Sigmoid colon (tissue), 4 donors: ENCODE data around the gene ACAT2.

Source experiments
- CTCF ChIP-seq, 4 experiments: fragments of 450-650 bp in 3 of 4; fragments of 200-600 bp in 1 of 4; IDR thresholded peaks; one replicate each; pipeline ENCODE4 v1.5.1; 2016 to 2019; ENCODE audit warnings: antibody characterized with exemption in 4 of 4, mild to moderate bottlenecking in 3 of 4, moderate library complexity in 2 of 4
- EP300 ChIP-seq, 4 donors: sonication (generic); formaldehyde crosslinking; IDR thresholded peaks; one replicate each; pipeline ENCODE4 v1.6.1; 2017; ENCODE audit warnings: antibody characterized with exemption in 4 of 4
- POLR2A ChIP-seq, 2 donors: fragments of 450-650 bp; IDR thresholded peaks; one replicate each; pipeline ENCODE4 v1.6.1; 2016; ENCODE audit warnings: antibody characterized with exemption in 2 of 2, mild to moderate bottlenecking in 2 of 2, moderate library complexity in 2 of 2
- POLR2AphosphoS5 ChIP-seq, 4 donors: sonication (generic); formaldehyde crosslinking; IDR thresholded peaks; one replicate each; pipeline ENCODE4 v1.6.1; 2017; ENCODE audit warnings: antibody characterized with exemption in 4 of 4

- no peak for TF ChIP-seq CTCF (IDR thresholded peaks at IDR 0.05)
- TF ChIP-seq POLR2A (IDR thresholded peaks at IDR 0.05), result no peak
- no peak for TF ChIP-seq POLR2AphosphoS5 (IDR thresholded peaks at IDR 0.05)
- no peak for TF ChIP-seq EP300 (IDR thresholded peaks at IDR 0.05)
Measured at GRCh38 chr6:159723259-159723658, 38.6 kb upstream of the ACAT2 start.
